IMR-90 (cell line): ENCODE measurements around the gene DYNLRB2. TPM values are rescaled to one million over a fixed set of nuclear protein-coding genes. Genes with fewer than 3 reads are reported as not detected.
A peak's percentile ranks its signal among the peaks of the same experiment; 100 is the strongest.

Source experiments
- ATAC-seq: fragments of 200-7000 bp; cut with Tn5 transposase; 2 replicates; pipeline ENCODE4 v1.9.1; 2020; ENCODE audit warnings: low read depth, mild to moderate bottlenecking, moderate library complexity
- Bru-seq: library from RNA; stranded (reverse); fragments of 400-500 nt; gene quantifications from one replicate; lab custom pipeline; 2021; lab: Mats Ljungman, UMichigan
- BruChase-seq, 2 experiments: library from RNA; stranded (reverse); fragments of 400-500 nt; gene quantifications; one replicate each; lab custom pipeline; 2021; lab: Mats Ljungman, UMichigan
- BruUV-seq: library from RNA; stranded (reverse); fragments of 400-500 nt; replicated peaks from 2 replicates; lab custom pipeline; 2021; lab: Mats Ljungman, UMichigan
- CTCF ChIA-PET: fragments of 300-600 bp; formaldehyde crosslinking; extraction: SDS; loops from one replicate; lab custom pipeline; 2021; ENCODE audit warnings: antibody characterized with exemption; lab: Yijun Ruan, JAX
- POLR2A ChIA-PET: fragments of 300-600 bp; sonication (Branson Sonifier 250); formaldehyde crosslinking; loops from one replicate; lab custom pipeline; 2022; ENCODE audit warnings: antibody characterized with exemption; ENCODE audit not compliant: unreplicated experiment; lab: Charles Lee
- DNase-seq: peaks from one replicate; pipeline ENCODE4 v3.0.0; 2013
- H2AFZ ChIP-seq: replicated peaks from 2 replicates; pipeline ENCODE3; 2013; ENCODE audit warnings: low read length, mild to moderate bottlenecking; ENCODE audit not compliant: poor library complexity
- H2AK5ac ChIP-seq: 2 replicates; pipeline ENCODE4 v1.6.1; 2013; ENCODE audit warnings: low read depth, low read length, inconsistent platforms
- H2AK9ac ChIP-seq: replicated peaks from 2 replicates; pipeline ENCODE3; 2013; ENCODE audit warnings: mild to moderate bottlenecking, low read depth, low read length, moderate library complexity; ENCODE audit not compliant: poor library complexity
- H2BK120ac ChIP-seq: 2 replicates; pipeline ENCODE4 v1.6.1; 2013; ENCODE audit warnings: low read depth, low read length, inconsistent platforms
- H2BK15ac ChIP-seq: 3 replicates; pipeline ENCODE4 v1.6.1; 2013; ENCODE audit warnings: low read depth, low read length, inconsistent platforms
- H2BK20ac ChIP-seq: 2 replicates; pipeline ENCODE4 v1.6.1; 2013; ENCODE audit warnings: low read depth, mild to moderate bottlenecking, inconsistent platforms, low read length, moderate library complexity
- H2BK5ac ChIP-seq: 2 replicates; pipeline ENCODE4 v1.6.1; 2013; ENCODE audit warnings: mild to moderate bottlenecking, low read depth, low read length, inconsistent platforms; ENCODE audit not compliant: poor library complexity, severe bottlenecking
- H3K14ac ChIP-seq: replicated peaks from 2 replicates; pipeline ENCODE4 v1.6.1; 2013; ENCODE audit warnings: low read depth, low read length, inconsistent platforms
- H3K18ac ChIP-seq: 2 replicates; pipeline ENCODE4 v1.6.1; 2013; ENCODE audit warnings: low read depth, low read length, control low read depth
- H3K23ac ChIP-seq: 2 replicates; pipeline ENCODE4 v1.6.1; 2013; ENCODE audit warnings: low read depth, low read length, inconsistent platforms
- H3K27ac ChIP-seq: 2 replicates; pipeline ENCODE4 v1.5.1; 2013; ENCODE audit warnings: mild to moderate bottlenecking, control low read depth, low read length; ENCODE audit not compliant: insufficient read depth
- H3K27me3 ChIP-seq: 2 replicates; pipeline ENCODE4 v1.6.1; 2013; ENCODE audit warnings: low read length; ENCODE audit not compliant: control insufficient read depth, insufficient read depth
- H3K36me3 ChIP-seq: 2 replicates; pipeline ENCODE4 v1.6.1; 2013; ENCODE audit warnings: low read length, mixed read lengths; ENCODE audit not compliant: control insufficient read depth, insufficient read depth
- H3K4ac ChIP-seq: 2 replicates; pipeline ENCODE4 v1.6.1; 2013; ENCODE audit warnings: low read depth, low read length, inconsistent platforms
- H3K4me1 ChIP-seq: 2 replicates; pipeline ENCODE4 v1.6.1; 2013; ENCODE audit warnings: low read length, mixed read lengths; ENCODE audit not compliant: control insufficient read depth, insufficient read depth
- H3K4me2 ChIP-seq: 2 replicates; pipeline ENCODE4 v1.6.1; 2013; ENCODE audit warnings: low read depth, mild to moderate bottlenecking, control low read depth, low read length, moderate library complexity
- H3K4me3 ChIP-seq: 2 replicates; pipeline ENCODE4 v1.5.1; 2013; ENCODE audit warnings: low read depth, mild to moderate bottlenecking, control low read depth, low read length, moderate library complexity; ENCODE audit not compliant: insufficient read depth
- H3K56ac ChIP-seq: 2 replicates; pipeline ENCODE4 v1.6.1; 2013; ENCODE audit warnings: low read length, inconsistent platforms; ENCODE audit not compliant: insufficient read depth; ENCODE audit errors: extremely low read depth
- H3K79me1 ChIP-seq, 2 experiments: 2 replicates each; pipeline ENCODE4 v1.6.1; 2013; ENCODE audit warnings: low read length in 2 of 2, inconsistent platforms in 1 of 2, low read depth in 1 of 2
- H3K9ac ChIP-seq: 2 replicates; pipeline ENCODE4 v1.6.1; 2013; ENCODE audit warnings: low read depth, low read length, control low read depth
- H3K9me1 ChIP-seq: 2 replicates; pipeline ENCODE4 v1.6.1; 2013; ENCODE audit warnings: low read length, inconsistent platforms; ENCODE audit not compliant: insufficient read depth
- H3K9me3 ChIP-seq: 2 replicates; pipeline ENCODE4 v1.6.1; 2013; ENCODE audit warnings: low read length; ENCODE audit not compliant: control insufficient read depth, insufficient read depth
- H4K20me1 ChIP-seq: 2 replicates; pipeline ENCODE4 v1.6.1; 2013; ENCODE audit warnings: low read length, inconsistent platforms; ENCODE audit not compliant: insufficient read depth
- H4K5ac ChIP-seq: 2 replicates; pipeline ENCODE4 v1.6.1; 2013; ENCODE audit warnings: mild to moderate bottlenecking, low read depth, low read length, control low read depth
- H4K8ac ChIP-seq, 2 experiments: 2 replicates each; pipeline ENCODE4 v1.6.1; 2013; ENCODE audit warnings: low read depth in 2 of 2, low read length in 2 of 2, control low read depth in 1 of 2, inconsistent platforms in 1 of 2
- H4K91ac ChIP-seq: 2 replicates; pipeline ENCODE4 v1.6.1; 2013; ENCODE audit warnings: low read depth, low read length, inconsistent platforms; ENCODE audit not compliant: insufficient read depth
- CEBPB ChIP-seq: IDR thresholded peaks from 2 replicates; pipeline ENCODE4 v1.6.1; 2012; ENCODE audit warnings: low read depth, low read length, improper control_type of control experiment
- CHD1 ChIP-seq: IDR thresholded peaks from 2 replicates; pipeline ENCODE4 v1.6.1; 2012; ENCODE audit warnings: low read depth, low read length, improper control_type of control experiment
- MAFK ChIP-seq: IDR thresholded peaks from 2 replicates; pipeline ENCODE4 v1.6.1; 2012; ENCODE audit warnings: low read depth, low read length, improper control_type of control experiment
- MAZ ChIP-seq: IDR thresholded peaks from 2 replicates; pipeline ENCODE4 v1.6.1; 2012; ENCODE audit warnings: low read depth, mild to moderate bottlenecking, low read length, improper control_type of control experiment, moderate library complexity, borderline replicate concordance
- MXI1 ChIP-seq: IDR thresholded peaks from 2 replicates; pipeline ENCODE4 v1.6.1; 2012; ENCODE audit warnings: low read depth, mild to moderate bottlenecking, low read length, moderate library complexity, borderline replicate concordance
- NFE2L2 ChIP-seq: fragments of 150-350 bp; IDR thresholded peaks from 2 replicates; pipeline ENCODE4 v1.6.1; 2016; ENCODE audit warnings: low read depth, mild to moderate bottlenecking, low read length
- POLR2A ChIP-seq: IDR thresholded peaks from 2 replicates; pipeline ENCODE4 v1.6.1; 2012; ENCODE audit warnings: mild to moderate bottlenecking, low read depth, low read length
- RAD21 ChIP-seq: IDR thresholded peaks from 2 replicates; pipeline ENCODE4 v1.6.1; 2012; ENCODE audit warnings: low read length, improper control_type of control experiment
- RCOR1 ChIP-seq: IDR thresholded peaks from 2 replicates; pipeline ENCODE4 v1.6.1; 2012; ENCODE audit warnings: mild to moderate bottlenecking, low read length, improper control_type of control experiment; ENCODE audit not compliant: insufficient replicate concordance
- RFX5 ChIP-seq: IDR thresholded peaks from 2 replicates; pipeline ENCODE4 v1.8.0; 2012; ENCODE audit warnings: low read depth, mild to moderate bottlenecking, low read length, moderate library complexity
- SMC3 ChIP-seq: fragments of 150-350 bp; IDR thresholded peaks from 2 replicates; pipeline ENCODE4 v1.6.1; 2016; ENCODE audit warnings: low read depth, mild to moderate bottlenecking, antibody characterized with exemption, low read length, moderate library complexity
- WGBS, 2 experiments: methylation state at CpG; one replicate each; pipeline versions ENCODE4 v1.1.5 to v1.1.7; 2013; ENCODE audit warnings: missing lambda C conversion rate in 2 of 2; ENCODE audit not compliant: insufficient read length in 1 of 2; ENCODE audit errors: extremely low coverage in 2 of 2; 5-methylcytosine and 5-hydroxymethylcytosine counted together
- dilution Hi-C: fragments of 300-500 bp; cut with HindIII; formaldehyde crosslinking; loops from one replicate; pipeline ENCODE4 v1.14.3; 2018; ENCODE audit warnings: low sequenced_read_pairs; ENCODE audit not compliant: unreplicated experiment
- in situ Hi-C: fragments of 300-500 bp; cut with MboI; formaldehyde crosslinking; loops from 3 replicates; pipeline ENCODE4 v1.14.3; 2019; ENCODE audit warnings: low sequenced_read_pairs, inconsistent platforms, mixed read lengths
- intact Hi-C: fragments of 100-400 bp; cut with micrococcal nuclease; formaldehyde crosslinking; loops from 2 replicates; pipeline ENCODE4 v1.10.0; 2022
- long read RNA-seq: library from polyadenylated mRNA; unstranded; transcript quantifications from one replicate; pipeline ENCODE4 v2.0.0, GENCODE V29; 2021; ENCODE audit not compliant: unreplicated experiment
- polyA plus RNA-seq, 3 experiments: library from polyadenylated mRNA; depleted of rRNA; stranded (reverse); fragments of >200 nt; gene quantifications; 2 replicates each; pipeline ENCODE4 v1.2.3, GENCODE V29; 2012; ENCODE audit warnings: low replicate concordance in 1 of 3
- total RNA-seq: library from RNA; depleted of rRNA; stranded (reverse); fragments of >200 nt; gene quantifications from 2 replicates; pipeline ENCODE4 v1.2.3, GENCODE V29; 2012; rRNA removed
- TF ChIP-seq, protein P1 (sequence below): conservative IDR thresholded peaks from 2 replicates; pipeline ENCODE4 v1.5.1; 2012; ENCODE audit warnings: mild to moderate bottlenecking, low read depth, low read length, improper control_type of control experiment
- TF ChIP-seq, protein P2 (sequence below): fragments of 150-350 bp; IDR thresholded peaks from 2 replicates; pipeline ENCODE4 v1.6.1; 2017; ENCODE audit warnings: mild to moderate bottlenecking, antibody characterized with exemption, low read length, low read depth

The DYNLRB2 gene
- not detected in 2 replicates for total RNA-seq
- polyA plus RNA-seq (2012; rRNA removed) = not detected in 2 replicates
- not detected in 2 replicates for polyA plus RNA-seq (2012; cell fraction: cytosol; rRNA removed)
- polyA plus RNA-seq (2012; cell fraction: nucleus; rRNA removed; ENCODE audit: low replicate concordance) = not detected in 2 replicates
- percentile 12 among the genes with signal in this experiment for Bru-seq, nascent RNA
- percentile 7 among the genes with signal in this experiment for BruChase-seq, experiment 1, labeled RNA remaining after a 6-hour chase
- BruChase-seq, experiment 2, labeled RNA remaining after a 2-hour chase = percentile 16 among the genes with signal in this experiment
- long read RNA-seq = 0 reads

DNA sequence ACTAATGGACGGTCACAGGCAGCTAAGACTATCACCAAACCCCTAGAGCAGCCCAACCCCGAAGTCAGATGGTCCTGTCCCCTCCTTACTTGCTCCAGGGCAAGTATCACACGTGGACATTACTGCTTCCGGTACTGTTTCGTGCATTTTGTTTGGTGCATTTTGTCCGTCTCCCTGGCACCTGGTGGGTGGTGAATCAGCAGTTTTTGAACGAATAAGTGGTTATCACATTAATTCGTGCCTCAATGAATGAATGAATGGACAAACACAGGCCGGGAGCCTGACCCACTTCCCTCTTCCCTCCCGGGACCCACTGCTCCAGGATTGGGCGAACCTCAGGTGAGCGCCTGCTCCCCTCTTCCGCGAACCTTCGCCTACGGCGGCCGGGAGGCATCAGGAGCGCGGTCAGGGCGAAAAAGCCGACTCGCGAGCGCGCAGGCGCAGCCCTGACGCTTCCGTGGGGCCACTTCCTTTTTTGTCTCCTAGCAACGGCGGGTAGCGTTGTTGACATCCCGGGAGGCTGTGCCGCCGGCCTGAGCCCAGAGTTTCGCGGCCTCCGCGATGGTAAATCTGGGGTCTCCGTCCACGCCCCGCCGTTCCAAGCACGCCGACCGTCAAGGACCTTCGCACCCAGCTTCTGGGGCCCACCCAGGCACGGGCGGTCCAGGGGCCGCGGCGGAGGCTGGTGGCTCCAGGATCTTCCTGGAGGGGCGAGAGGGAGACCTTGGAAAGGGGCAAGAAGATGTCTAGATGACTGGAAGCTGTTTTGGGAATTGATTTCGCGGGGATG, at the start of gene DYNLRB2:
Gene DYNLRB2 (plus strand): TSS at position 478 of the 790 bp plus-strand sequence. CDS start 84 bp downstream, at position 562.
- peak within 1 kb of the TSS; percentile 68 for H3K23ac ChIP-seq
- intact Hi-C loops (loop anchor here (5.0 kb wide), 1 partner anchor 142 kb away; no protein-coding TSS in a partner anchor), in situ Hi-C loops (loop anchor here (25.0 kb wide), 1 partner anchor 272 kb away; the partner anchor contains the start of gene CDYL2), dilution Hi-C loops (no loop called here)
- no peaks in the 10 kb centered on the region for H3K4me1 ChIP-seq
- peaks cover 3% of the 10 kb centered on the region; the same call in 1 of the 2 replicates for H3K9me1 ChIP-seq
- peak; percentile 84 for DNase-seq
- peak within 1 kb of the TSS; percentile 81 for H3K14ac ChIP-seq
- H3K4ac ChIP-seq = peak within 1 kb of the TSS; percentile 84
- peak within 1 kb of the TSS; percentile 9 for H2BK5ac ChIP-seq
- H4K8ac ChIP-seq = peak within 1 kb of the TSS; percentile 99
- WGBS, 2 experiments = 2% methylated on average over 29 of the region's 55 CpGs; no CpG with 5 or more reads in 1 of the 2 experiments
- H3K9me3 ChIP-seq = no peaks in the 10 kb centered on the region
- POLR2A ChIA-PET = no interaction called here
- H4K5ac ChIP-seq = peak within 1 kb of the TSS; percentile 99
- peak within 1 kb of the TSS; percentile 96 for H3K4me2 ChIP-seq
- no peaks in the 10 kb centered on the region for H4K20me1 ChIP-seq
- peak within 1 kb of the TSS; percentile 98 for H2AFZ ChIP-seq
- no peak within 1 kb of the TSS for H2BK15ac ChIP-seq
- peak within 1 kb of the TSS; percentile 2; the same call in 1 of the 2 replicates for H3K18ac ChIP-seq
- H3K4me3 ChIP-seq = peak within 1 kb of the TSS; percentile 50
- no peaks in the 10 kb centered on the region for H3K79me1 ChIP-seq
- H3K27ac ChIP-seq = no peak within 1 kb of the TSS
- H4K91ac ChIP-seq = peak within 1 kb of the TSS; percentile 84
- peak within 1 kb of the TSS; percentile 46 for H2BK20ac ChIP-seq
- no peaks in the 10 kb centered on the region for H3K27me3 ChIP-seq
- peak within 1 kb of the TSS; percentile 68 for H2BK120ac ChIP-seq
- no peak within 1 kb of the TSS; the same call in 1 of the 2 replicates for H3K56ac ChIP-seq
- no TSS peak for BruUV-seq
- no peak within 1 kb of the TSS for H2AK5ac ChIP-seq
- peak within 1 kb of the TSS; percentile 80 for H2AK9ac ChIP-seq
- peak within 1 kb of the TSS; percentile 24 for H3K9ac ChIP-seq
- H3K36me3 ChIP-seq = no peaks in the 10 kb centered on the region
- CTCF ChIA-PET = no interaction called here
- ATAC-seq = peak; percentile 99
- TF ChIP-seq RAD21 (no peak), SMC3 (no peak), MAZ (peak; percentile 68; the same call in 1 of the 2 replicates), CEBPB (no peak), RFX5 (no peak), NFE2L2 (peak; percentile 58; the same call in 1 of the 2 replicates), CHD1 (no peak), POLR2A (peak; percentile 30; the same call in 1 of the 2 replicates), RCOR1 (no peak), MXI1 (peak; percentile 68; the same call in 1 of the 2 replicates), MAFK (peak; percentile 65; the same call in 1 of the 2 replicates)
- TF ChIP-seq, protein P1, sequence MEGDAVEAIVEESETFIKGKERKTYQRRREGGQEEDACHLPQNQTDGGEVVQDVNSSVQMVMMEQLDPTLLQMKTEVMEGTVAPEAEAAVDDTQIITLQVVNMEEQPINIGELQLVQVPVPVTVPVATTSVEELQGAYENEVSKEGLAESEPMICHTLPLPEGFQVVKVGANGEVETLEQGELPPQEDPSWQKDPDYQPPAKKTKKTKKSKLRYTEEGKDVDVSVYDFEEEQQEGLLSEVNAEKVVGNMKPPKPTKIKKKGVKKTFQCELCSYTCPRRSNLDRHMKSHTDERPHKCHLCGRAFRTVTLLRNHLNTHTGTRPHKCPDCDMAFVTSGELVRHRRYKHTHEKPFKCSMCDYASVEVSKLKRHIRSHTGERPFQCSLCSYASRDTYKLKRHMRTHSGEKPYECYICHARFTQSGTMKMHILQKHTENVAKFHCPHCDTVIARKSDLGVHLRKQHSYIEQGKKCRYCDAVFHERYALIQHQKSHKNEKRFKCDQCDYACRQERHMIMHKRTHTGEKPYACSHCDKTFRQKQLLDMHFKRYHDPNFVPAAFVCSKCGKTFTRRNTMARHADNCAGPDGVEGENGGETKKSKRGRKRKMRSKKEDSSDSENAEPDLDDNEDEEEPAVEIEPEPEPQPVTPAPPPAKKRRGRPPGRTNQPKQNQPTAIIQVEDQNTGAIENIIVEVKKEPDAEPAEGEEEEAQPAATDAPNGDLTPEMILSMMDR = no peak
- TF ChIP-seq, protein P2, sequence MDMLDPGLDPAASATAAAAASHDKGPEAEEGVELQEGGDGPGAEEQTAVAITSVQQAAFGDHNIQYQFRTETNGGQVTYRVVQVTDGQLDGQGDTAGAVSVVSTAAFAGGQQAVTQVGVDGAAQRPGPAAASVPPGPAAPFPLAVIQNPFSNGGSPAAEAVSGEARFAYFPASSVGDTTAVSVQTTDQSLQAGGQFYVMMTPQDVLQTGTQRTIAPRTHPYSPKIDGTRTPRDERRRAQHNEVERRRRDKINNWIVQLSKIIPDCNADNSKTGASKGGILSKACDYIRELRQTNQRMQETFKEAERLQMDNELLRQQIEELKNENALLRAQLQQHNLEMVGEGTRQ = no peak
